Gastroesophageal sphincter (tissue), 3 donors: ENCODE results near the gene APBA2.

Experiments used
- CTCF ChIP-seq, 4 experiments: fragments of 200-600 bp in 2 of 4; fragments of 450-650 bp in 2 of 4; sonication (generic) in 1 of 4; IDR thresholded peaks; one replicate each; pipeline ENCODE4 v1.5.1; 2017 to 2019; ENCODE audit warnings: antibody characterized with exemption in 4 of 4, mild to moderate bottlenecking in 2 of 4, moderate library complexity in 2 of 4
- POLR2A ChIP-seq, 2 donors: fragments of 450-650 bp; IDR thresholded peaks; one replicate each; pipeline ENCODE4 v1.6.1; 2017; ENCODE audit warnings: antibody characterized with exemption in 2 of 2, mild to moderate bottlenecking in 2 of 2, moderate library complexity in 1 of 2
- POLR2AphosphoS5 ChIP-seq: sonication (generic); formaldehyde crosslinking; IDR thresholded peaks from one replicate; pipeline ENCODE4 v1.6.1; 2017; ENCODE audit warnings: antibody characterized with exemption

- TF ChIP-seq CTCF (IDR thresholded peaks at IDR 0.05) = no peak
- TF ChIP-seq POLR2A (IDR thresholded peaks at IDR 0.05) = no peak
- no peak for TF ChIP-seq POLR2AphosphoS5
These were observed 70.7 kb downstream of the APBA2 start for GRCh38 chr15:28956491-28956890.
